ENCODE data around the gene FCRL5.

The FCRL5 gene

GRCh38 chr1:157483635-157484034, 68.7 kb downstream of the FCRL5 start:
- no peaks in the 10 kb centered on the region for H3K27me3 ChIP-seq (ENCODE audit: insufficient read depth, low read depth)
- no peak overlapping the region for H3K27ac ChIP-seq
- H3K36me3 ChIP-seq (ENCODE audit: insufficient read depth): no peaks in the 10 kb centered on the region
- no peak overlapping the region for H3K4me3 ChIP-seq (IDR thresholded peaks at IDR 0.05; ENCODE audit: insufficient read depth, low read depth, low read length)
- TF ChIP-seq CTCF (conservative IDR thresholded peaks at IDR 0.05; ENCODE audit: low read depth, low read length): no peak
- H3K4me2 ChIP-seq: no peak overlapping the region
- no peak overlapping the region for H2AFZ ChIP-seq (ENCODE audit: low read depth)
- H3K9ac ChIP-seq: no peak overlapping the region
- no peaks in the 10 kb centered on the region for H4K20me1 ChIP-seq (ENCODE audit: insufficient read depth)
- peaks cover 9% of the 10 kb centered on the region for H3K4me1 ChIP-seq (ENCODE audit: low read depth, poor library complexity, severe bottlenecking)
- no peaks in the 10 kb centered on the region for H3K79me2 ChIP-seq (ENCODE audit: insufficient read depth, low read depth)

- Histone ChIP-seq H3K4me1 (ENCODE audit: low read depth, poor library complexity, severe bottlenecking) (peaks cover 9% of the 10 kb centered on the region), H3K4me2 (no peak overlapping the region), H2AFZ (ENCODE audit: low read depth) (no peak overlapping the region), H4K20me1 (ENCODE audit: insufficient read depth) (no peaks in the 10 kb centered on the region), H3K4me3 (IDR thresholded peaks at IDR 0.05; ENCODE audit: insufficient read depth, low read depth, low read length) (no peak overlapping the region), H3K27me3 (ENCODE audit: insufficient read depth, low read depth) (no peaks in the 10 kb centered on the region), H3K36me3 (ENCODE audit: insufficient read depth) (no peaks in the 10 kb centered on the region), H3K79me2 (ENCODE audit: insufficient read depth, low read depth) (no peaks in the 10 kb centered on the region), H3K27ac (no peak overlapping the region), H3K9ac (no peak overlapping the region)
- no peak for TF ChIP-seq CTCF (conservative IDR thresholded peaks at IDR 0.05; ENCODE audit: low read depth, low read length)
Observed at GRCh38 chr1:157482717-157483116, 69.6 kb downstream of the FCRL5 start.

- peaks cover 9% of the 10 kb centered on the region for H3K4me1 ChIP-seq (ENCODE audit: low read depth, poor library complexity, severe bottlenecking)
- H3K27ac ChIP-seq: no peak overlapping the region
- no peaks in the 10 kb centered on the region for H4K20me1 ChIP-seq (ENCODE audit: insufficient read depth)
- no peaks in the 10 kb centered on the region for H3K79me2 ChIP-seq (ENCODE audit: insufficient read depth, low read depth)
- no peaks in the 10 kb centered on the region for H3K36me3 ChIP-seq (ENCODE audit: insufficient read depth)
- no peaks in the 10 kb centered on the region for H3K27me3 ChIP-seq (ENCODE audit: insufficient read depth, low read depth)
- H3K4me3 ChIP-seq (IDR thresholded peaks at IDR 0.05; ENCODE audit: insufficient read depth, low read depth, low read length): no peak overlapping the region
- H2AFZ ChIP-seq (ENCODE audit: low read depth): no peak overlapping the region
- no peak overlapping the region for H3K9ac ChIP-seq
- TF ChIP-seq CTCF (conservative IDR thresholded peaks at IDR 0.05; ENCODE audit: low read depth, low read length): no peak
- no peak overlapping the region for H3K4me2 ChIP-seq
Observed at GRCh38 chr1:157482174-157482573, 70.1 kb downstream of the FCRL5 start.

- no peaks in the 10 kb centered on the region for H3K4me1 ChIP-seq (ENCODE audit: low read depth, poor library complexity, severe bottlenecking)
- no peak for TF ChIP-seq CTCF (conservative IDR thresholded peaks at IDR 0.05; ENCODE audit: low read depth, low read length)
- no peak overlapping the region for H3K27ac ChIP-seq
- H3K9ac ChIP-seq: no peak overlapping the region
- H3K4me2 ChIP-seq: no peak overlapping the region
- no peaks in the 10 kb centered on the region for H4K20me1 ChIP-seq (ENCODE audit: insufficient read depth)
- H3K4me3 ChIP-seq (IDR thresholded peaks at IDR 0.05; ENCODE audit: insufficient read depth, low read depth, low read length): no peak overlapping the region
- no peaks in the 10 kb centered on the region for H3K27me3 ChIP-seq (ENCODE audit: insufficient read depth, low read depth)
- H3K36me3 ChIP-seq (ENCODE audit: insufficient read depth): no peaks in the 10 kb centered on the region
- no peak overlapping the region for H2AFZ ChIP-seq (ENCODE audit: low read depth)
- no peaks in the 10 kb centered on the region for H3K79me2 ChIP-seq (ENCODE audit: insufficient read depth, low read depth)
Observed at GRCh38 chr1:157478030-157478429, 74.3 kb downstream of the FCRL5 start.
